Activated naive CD4-positive, alpha-beta T cell treated with anti-CD3 and anti-CD28 coated beads, Interleukin-2, amount 50 U/mL, for 72 hours (primary cell): Measurements from ENCODE around the gene TMEM147. TPM values are rescaled to one million over a fixed set of nuclear protein-coding genes. Genes with fewer than 3 reads are reported as not detected.

Experiments used
- ATAC-seq, 2 donors: fragments of 150-1000 bp; cut with Tn5 transposase; 2 replicates each; pipeline ENCODE4 v1.10.0; 2021; ENCODE audit warnings: mild to moderate bottlenecking in 2 of 2, moderate library complexity in 2 of 2
- DNase-seq, 2 donors: peaks; one replicate each; pipeline ENCODE4 v3.0.0; 2021 to 2022; ENCODE audit warnings: low spot score in 2 of 2
- H3K27ac Mint-ChIP-seq, 2 donors: one replicate each; pipeline ENCODE4 v1.8.0; 2022; ENCODE audit warnings: mild to moderate bottlenecking in 2 of 2, mixed read lengths in 2 of 2
- H3K36me3 Mint-ChIP-seq, 2 donors: one replicate each; pipeline ENCODE4 v1.8.0; 2022; ENCODE audit warnings: mixed read lengths in 2 of 2
- H3K9me3 Mint-ChIP-seq, 2 donors: one replicate each; pipeline ENCODE4 v1.8.0; 2022; ENCODE audit warnings: mixed read lengths in 2 of 2
- total RNA-seq, 2 donors: library from RNA; stranded (reverse); gene quantifications; one replicate each; pipeline ENCODE4 v1.2.3, GENCODE V29; 2022

Gene TMEM147
- total RNA-seq, 2 donors from 2014 or later, result 44.1 to 69.1 TPM

DNA sequence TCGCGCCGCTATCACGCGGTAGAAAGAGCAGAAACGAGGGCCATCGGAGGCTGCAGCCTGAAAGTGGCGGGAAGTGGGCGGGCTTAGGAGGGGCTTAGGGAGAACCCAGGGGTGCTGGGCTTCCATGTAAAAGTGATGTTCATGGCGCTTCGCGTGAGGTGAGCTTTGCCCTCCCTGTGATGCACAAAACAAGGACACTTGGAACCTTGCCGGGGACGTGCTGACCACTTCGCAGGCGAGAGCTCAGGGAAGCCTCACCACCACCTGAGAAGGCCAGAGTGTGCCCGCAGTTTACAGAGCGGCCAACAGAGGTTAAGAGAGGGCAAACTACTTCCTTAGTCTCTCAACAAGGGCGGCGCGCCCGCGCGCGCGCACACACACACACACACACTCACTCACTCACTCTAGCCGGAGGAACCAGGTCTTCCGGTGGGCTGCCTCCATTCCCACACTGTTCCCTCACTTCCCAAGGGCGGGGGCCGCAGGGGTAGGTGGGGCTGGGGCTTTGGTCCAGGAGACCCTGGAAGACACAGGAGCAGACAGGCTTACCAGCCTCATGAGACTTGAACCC, 11.5 kb upstream of the TMEM147 start:
- DNase-seq (peak in 1 of 2 donors; percentile 36), ATAC-seq (peak; percentile 75 to 82)
- Mint-ChIP-seq H3K27ac (peak overlapping the region in 1 of 2 donors; percentile 42), H3K36me3 (no peaks in the 10 kb centered on the region), H3K9me3 (no peaks in the 10 kb centered on the region)

- no peak for DNase-seq
- ATAC-seq, result peak in 1 of 2 donors; percentile 24
- Mint-ChIP-seq H3K36me3 (no peaks in the 10 kb centered on the region), H3K27ac (no peak overlapping the region), H3K9me3 (no peaks in the 10 kb centered on the region)
Observed at GRCh38 chr19:35534803-35535480, 10.5 kb upstream of the TMEM147 start.

DNA sequence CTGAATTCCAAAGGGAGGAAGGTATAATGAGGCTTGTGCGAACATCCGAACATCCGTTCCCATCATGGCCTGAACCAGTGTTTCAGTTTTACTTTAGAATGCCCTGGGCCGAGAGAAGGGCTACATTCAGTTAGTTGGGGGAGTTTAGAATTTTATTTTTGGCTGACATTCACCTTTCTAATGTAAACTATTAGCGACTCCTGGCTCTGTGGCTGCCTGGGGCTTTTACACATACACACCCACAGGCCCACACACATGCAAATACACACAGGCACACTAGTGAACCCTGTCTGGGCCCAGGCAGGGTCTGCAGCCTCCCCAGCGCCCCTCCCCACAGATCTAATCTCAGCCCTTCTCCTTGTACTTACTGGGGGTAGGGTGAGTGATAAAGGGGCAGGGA, 6.1 kb upstream of the TMEM147 start:
- Mint-ChIP-seq H3K27ac (no peak overlapping the region), H3K9me3 (no peaks in the 10 kb centered on the region), H3K36me3 (peaks cover 0 to 1% of the 10 kb centered on the region in 2 donors)
- ATAC-seq, result no peak
- DNase-seq, result no peak

DNA sequence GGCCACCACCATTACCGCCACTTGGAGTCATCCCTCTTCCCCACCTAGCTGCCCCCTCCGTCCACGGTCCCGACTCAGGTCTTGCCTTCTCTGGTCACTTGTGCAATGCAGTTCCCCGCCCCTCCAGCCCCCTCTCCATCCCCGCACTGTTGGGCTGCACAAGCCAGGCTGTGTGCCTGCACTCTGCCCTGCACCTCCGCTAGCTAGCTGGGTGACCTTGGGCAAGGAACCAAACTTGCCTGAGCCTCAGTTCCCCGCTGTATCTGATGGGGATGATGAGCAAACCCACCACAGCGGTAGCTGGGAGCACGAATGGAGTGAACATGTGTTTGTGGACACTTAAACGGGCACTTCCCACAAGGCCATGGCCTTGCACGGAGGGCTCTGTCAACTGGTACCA, 5.6 kb upstream of the TMEM147 start:
- H3K9me3 Mint-ChIP-seq, result no peaks in the 10 kb centered on the region
- DNase-seq (no peak), ATAC-seq (no peak)
- H3K36me3 Mint-ChIP-seq, result peaks cover 4 to 6% of the 10 kb centered on the region in 2 donors
- no peak overlapping the region for H3K27ac Mint-ChIP-seq

GRCh38 chr19:35540356-35540927, 5.0 kb upstream of the TMEM147 start:
- H3K9me3 Mint-ChIP-seq, result no peaks in the 10 kb centered on the region
- H3K27ac Mint-ChIP-seq, result peak overlapping the region in 1 of 2 donors; percentile 65
- no peak for ATAC-seq
- DNase-seq, result no peak
- H3K36me3 Mint-ChIP-seq, result peaks cover 6 to 9% of the 10 kb centered on the region in 2 donors

DNA sequence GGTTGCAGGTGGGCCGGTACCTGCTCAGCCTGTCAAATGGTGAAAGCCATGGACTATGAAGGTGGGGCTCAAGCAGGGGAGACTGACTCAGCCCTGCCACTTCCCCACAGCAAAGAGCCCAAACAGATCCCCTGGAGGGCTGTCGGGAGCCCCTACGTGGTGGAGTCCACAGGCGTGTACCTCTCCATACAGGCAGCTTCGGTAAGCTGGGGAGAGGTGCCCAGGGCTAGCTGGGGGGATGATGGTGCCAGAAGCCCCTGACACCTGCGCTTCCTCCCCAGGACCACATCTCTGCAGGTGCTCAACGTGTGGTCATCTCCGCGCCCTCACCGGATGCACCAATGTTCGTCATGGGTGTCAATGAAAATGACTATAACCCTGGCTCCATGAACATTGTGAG, 3.2 kb upstream of the TMEM147 start:
- Mint-ChIP-seq H3K36me3 (peaks cover 14% of the 10 kb centered on the region in 2 donors), H3K27ac (no peak overlapping the region), H3K9me3 (no peaks in the 10 kb centered on the region)
- DNase-seq, result no peak
- no peak for ATAC-seq

GRCh38 chr19:35543280-35544109, 1.9 kb upstream of the TMEM147 start:
- DNase-seq (no peak), ATAC-seq (no peak)
- Mint-ChIP-seq H3K27ac (peak overlapping the region in 1 of 2 donors; percentile 98), H3K9me3 (no peaks in the 10 kb centered on the region), H3K36me3 (peaks cover 14 to 17% of the 10 kb centered on the region in 2 donors)

DNA sequence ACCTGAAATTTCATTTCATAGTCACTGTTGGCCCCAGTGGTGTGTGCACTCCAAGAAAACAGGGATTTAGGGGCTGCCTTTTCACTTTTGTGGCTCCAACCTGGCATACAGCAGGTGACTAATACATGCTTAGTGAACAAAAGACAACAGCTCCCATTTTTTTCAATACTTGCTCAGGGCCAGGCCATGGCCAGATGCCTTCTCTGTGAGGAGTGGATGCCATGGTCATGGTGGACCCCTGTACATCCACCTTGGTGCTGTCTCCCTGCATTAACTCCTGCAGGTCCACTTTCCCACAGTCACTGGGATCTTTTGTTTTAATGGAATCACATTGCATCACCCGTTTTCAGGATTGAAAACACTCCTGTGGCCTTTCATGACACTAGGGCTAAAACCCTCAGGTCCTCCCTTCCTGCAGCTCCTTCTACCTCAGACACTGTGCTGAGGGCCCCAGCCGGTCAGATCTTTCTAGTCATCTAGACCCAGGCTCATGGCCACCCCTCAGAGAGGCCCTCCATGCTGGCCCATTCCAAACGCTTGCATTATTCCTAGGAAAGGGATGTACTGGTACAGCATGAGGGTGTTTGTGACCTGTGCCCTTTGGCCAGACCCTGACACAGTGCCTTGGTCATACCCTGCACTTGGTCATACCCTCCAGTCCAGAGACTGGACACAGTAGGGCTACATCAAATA, 1.2 kb upstream of the TMEM147 start:
- no peaks in the 10 kb centered on the region for H3K9me3 Mint-ChIP-seq
- ATAC-seq (no peak), DNase-seq (no peak)
- peaks cover 14 to 17% of the 10 kb centered on the region in 2 donors for H3K36me3 Mint-ChIP-seq
- peak overlapping the region; percentile 59 to 98 for H3K27ac Mint-ChIP-seq

DNA sequence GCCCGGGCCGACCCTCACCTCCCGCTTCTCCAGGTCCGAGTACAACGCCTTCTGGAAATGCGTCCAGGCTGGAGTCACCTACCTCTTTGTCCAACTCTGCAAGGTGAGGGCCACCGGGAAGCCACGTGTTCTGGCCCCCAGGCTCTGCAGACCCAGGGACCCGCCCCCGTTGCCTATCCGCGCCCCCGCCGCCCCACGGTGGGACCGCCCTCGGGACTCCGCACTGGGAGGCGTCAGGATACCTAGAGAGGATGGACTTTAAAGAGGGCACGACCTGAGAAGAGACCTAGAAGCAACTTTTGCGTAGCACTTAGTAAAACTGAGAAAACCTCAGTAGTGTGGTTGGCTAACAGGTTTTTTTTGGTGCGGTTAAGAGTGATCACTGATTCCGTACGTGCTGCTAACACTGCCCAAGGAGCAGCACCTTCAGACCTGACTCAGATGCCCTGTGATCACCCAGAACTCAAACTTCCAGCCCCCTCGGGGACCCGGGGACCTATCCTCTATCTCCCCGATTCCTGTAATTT, 492 bp downstream of the TMEM147 start:
- Mint-ChIP-seq H3K27ac (peak overlapping the region; percentile 92 to 98), H3K36me3 (peaks cover 14 to 17% of the 10 kb centered on the region in 2 donors), H3K9me3 (no peaks in the 10 kb centered on the region)
- DNase-seq (peak; percentile 73 to 82), ATAC-seq (peak; percentile 86 to 92)

DNA sequence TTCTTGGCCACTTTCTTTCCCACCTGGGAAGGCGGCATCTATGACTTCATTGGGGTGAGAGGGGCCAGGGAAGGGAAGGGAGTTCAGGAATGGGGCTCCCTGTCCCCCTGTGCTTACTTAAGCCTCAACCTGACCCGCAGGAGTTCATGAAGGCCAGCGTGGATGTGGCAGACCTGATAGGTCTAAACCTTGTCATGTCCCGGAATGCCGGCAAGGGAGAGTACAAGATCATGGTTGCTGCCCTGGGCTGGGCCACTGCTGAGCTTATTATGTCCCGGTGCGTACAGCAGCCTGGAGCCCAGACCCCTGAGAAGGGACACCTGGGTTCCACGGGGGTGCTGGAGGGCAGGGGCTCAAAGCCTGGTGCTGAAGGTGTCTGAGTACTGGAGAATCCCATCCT, 1.1 kb downstream of the TMEM147 start:
- Mint-ChIP-seq H3K27ac (peak overlapping the region; percentile 92 to 98), H3K36me3 (peaks cover 14 to 17% of the 10 kb centered on the region in 2 donors), H3K9me3 (no peaks in the 10 kb centered on the region)
- no peak for DNase-seq
- ATAC-seq, result no peak

GRCh38 chr19:35549174-35549788, 3.9 kb downstream of the TMEM147 start:
- peak overlapping the region in 1 of 2 donors; percentile 1 for H3K27ac Mint-ChIP-seq
- no peaks in the 10 kb centered on the region for H3K9me3 Mint-ChIP-seq
- DNase-seq (peak in 1 of 2 donors; percentile 72), ATAC-seq (no peak)
- peaks cover 13 to 17% of the 10 kb centered on the region in 2 donors for H3K36me3 Mint-ChIP-seq

DNA sequence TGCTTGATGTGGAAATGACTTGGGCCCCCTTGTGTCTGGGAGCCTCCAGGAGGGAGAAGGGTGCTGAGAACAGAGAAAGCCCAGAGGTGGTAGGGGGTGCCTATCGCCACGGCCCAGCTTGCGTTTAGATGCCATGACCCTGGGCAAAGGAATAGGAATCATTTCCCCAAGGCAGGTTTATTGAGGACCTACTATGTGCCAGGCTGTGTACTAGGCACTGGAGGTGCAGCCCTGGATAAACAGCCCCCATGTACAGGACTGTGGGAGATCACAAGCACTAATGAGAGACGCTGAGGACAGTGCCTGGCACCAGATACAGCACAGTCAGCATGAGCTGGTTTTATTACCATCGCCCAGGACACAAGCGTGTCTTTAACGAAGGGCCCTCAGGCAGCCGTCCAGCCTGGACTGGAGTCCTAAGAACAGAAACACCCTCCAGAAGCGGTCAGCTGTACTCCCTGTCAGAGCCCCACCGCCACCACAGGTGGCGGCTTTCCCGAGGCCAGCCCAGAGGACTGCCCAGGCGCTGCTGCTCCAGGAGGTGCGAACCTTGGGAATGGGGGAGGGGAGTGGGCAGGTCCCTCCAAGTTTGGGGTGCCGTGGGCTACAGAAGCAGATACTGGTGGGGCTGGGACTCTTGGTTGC, 4.6 kb downstream of the TMEM147 start:
- Mint-ChIP-seq H3K9me3 (no peaks in the 10 kb centered on the region), H3K27ac (peak overlapping the region in 1 of 2 donors; percentile 1), H3K36me3 (peaks cover 6 to 12% of the 10 kb centered on the region in 2 donors)
- ATAC-seq, result no peak
- DNase-seq, result no peak

DNA sequence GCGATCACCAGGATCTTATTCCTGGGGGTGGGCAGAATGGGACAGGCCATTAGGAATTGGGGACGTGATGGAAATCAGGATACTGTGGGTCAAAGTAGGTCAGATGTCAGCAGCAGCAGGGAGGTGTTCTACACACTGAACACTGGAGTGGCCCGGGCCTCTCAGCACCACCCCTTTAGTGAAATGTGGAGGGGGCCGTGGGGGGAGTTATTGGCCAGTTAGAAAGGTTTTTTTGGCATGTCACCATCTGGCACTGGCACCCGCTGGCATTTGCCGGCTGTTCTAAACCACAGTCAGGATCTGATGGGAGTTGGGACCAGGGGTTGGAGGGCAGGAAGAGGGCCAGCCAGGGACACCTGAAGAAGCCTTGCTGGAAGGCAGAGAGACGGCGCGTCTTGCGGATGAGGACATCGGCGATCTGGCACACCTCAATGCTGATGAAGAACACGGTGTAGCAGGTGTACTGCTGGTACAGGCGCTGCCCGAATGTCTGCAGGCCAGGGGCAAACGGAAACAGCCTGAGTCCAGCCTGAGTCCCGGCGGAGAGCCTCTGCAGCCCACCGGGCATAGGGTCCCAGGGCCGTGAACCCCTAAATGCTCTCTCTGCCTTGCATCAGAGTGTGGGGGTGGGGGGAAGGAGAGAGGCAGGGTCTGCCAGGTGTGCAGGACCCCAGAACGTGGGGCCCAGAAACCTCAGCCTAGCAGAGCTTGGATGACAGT, 5.8 kb downstream of the TMEM147 start:
- DNase-seq (no peak), ATAC-seq (no peak)
- Mint-ChIP-seq H3K27ac (peak overlapping the region in 1 of 2 donors; percentile 59), H3K9me3 (no peaks in the 10 kb centered on the region), H3K36me3 (peaks cover 0 to 6% of the 10 kb centered on the region in 2 donors)

- no peaks in the 10 kb centered on the region for H3K36me3 Mint-ChIP-seq
- no peak for DNase-seq
- H3K27ac Mint-ChIP-seq, result no peak overlapping the region
- ATAC-seq, result no peak
- H3K9me3 Mint-ChIP-seq, result no peaks in the 10 kb centered on the region
Observed at GRCh38 chr19:35552534-35553384, 7.3 kb downstream of the TMEM147 start.
